ENCODE data around the gene SMIM10L1. TPM values are rescaled to one million over a fixed set of nuclear protein-coding genes. Genes with fewer than 3 reads are reported as not detected.

The SMIM10L1 gene
- total and polyA plus RNA-seq, 8 donors, result 5.7 to 12.5 (median 10.9) TPM

DNA sequence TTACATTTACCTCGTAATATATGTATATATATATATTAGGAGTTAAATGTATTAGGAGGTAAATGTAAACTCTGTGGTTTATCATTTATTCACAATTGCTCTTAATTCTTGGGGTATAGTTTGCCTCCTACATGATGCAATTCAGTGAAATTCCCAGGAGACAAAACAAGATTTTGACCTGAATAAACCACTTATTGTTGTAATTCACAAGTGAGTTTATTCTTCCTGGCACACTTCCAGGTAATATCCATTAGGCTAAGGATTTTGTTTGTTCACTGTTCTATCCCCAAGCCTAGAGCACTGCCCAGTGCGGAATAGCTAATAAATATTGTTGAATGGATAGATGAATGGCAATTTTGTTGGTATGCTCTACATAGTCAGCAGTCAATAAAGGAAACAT is 3.0 kb downstream of the SMIM10L1 start:
- 79 to 90% (median 86%) methylated on average over 2 of the region's 2 CpGs for WGBS, 5 donors
- intact Hi-C loops (cut with DNase I; ENCODE audit: low total_unique reads), result no loop called here
- H3K27ac ChIP-seq, result no peak overlapping the region
- H3K9me3 ChIP-seq, result no peaks in the 10 kb centered on the region
- TF ChIP-seq POLR2AphosphoS5 (IDR thresholded peaks at IDR 0.05), result no peak
- TF ChIP-seq, protein P1, sequence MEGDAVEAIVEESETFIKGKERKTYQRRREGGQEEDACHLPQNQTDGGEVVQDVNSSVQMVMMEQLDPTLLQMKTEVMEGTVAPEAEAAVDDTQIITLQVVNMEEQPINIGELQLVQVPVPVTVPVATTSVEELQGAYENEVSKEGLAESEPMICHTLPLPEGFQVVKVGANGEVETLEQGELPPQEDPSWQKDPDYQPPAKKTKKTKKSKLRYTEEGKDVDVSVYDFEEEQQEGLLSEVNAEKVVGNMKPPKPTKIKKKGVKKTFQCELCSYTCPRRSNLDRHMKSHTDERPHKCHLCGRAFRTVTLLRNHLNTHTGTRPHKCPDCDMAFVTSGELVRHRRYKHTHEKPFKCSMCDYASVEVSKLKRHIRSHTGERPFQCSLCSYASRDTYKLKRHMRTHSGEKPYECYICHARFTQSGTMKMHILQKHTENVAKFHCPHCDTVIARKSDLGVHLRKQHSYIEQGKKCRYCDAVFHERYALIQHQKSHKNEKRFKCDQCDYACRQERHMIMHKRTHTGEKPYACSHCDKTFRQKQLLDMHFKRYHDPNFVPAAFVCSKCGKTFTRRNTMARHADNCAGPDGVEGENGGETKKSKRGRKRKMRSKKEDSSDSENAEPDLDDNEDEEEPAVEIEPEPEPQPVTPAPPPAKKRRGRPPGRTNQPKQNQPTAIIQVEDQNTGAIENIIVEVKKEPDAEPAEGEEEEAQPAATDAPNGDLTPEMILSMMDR (IDR thresholded peaks at IDR 0.05), result no peak
- no peak for TF ChIP-seq EP300 (IDR thresholded peaks at IDR 0.05)
- no peak for TF ChIP-seq POLR2A (IDR thresholded peaks at IDR 0.05)
- no peaks in the 10 kb centered on the region for H3K36me3 ChIP-seq
- DNase-seq, result no peak
- peaks cover 15 to 41% (median 26%) of the 10 kb centered on the region in 4 donors for H3K4me1 ChIP-seq
- no peak overlapping the region for H3K4me3 ChIP-seq
- H3K27me3 ChIP-seq, result no peaks in the 10 kb centered on the region

DNA sequence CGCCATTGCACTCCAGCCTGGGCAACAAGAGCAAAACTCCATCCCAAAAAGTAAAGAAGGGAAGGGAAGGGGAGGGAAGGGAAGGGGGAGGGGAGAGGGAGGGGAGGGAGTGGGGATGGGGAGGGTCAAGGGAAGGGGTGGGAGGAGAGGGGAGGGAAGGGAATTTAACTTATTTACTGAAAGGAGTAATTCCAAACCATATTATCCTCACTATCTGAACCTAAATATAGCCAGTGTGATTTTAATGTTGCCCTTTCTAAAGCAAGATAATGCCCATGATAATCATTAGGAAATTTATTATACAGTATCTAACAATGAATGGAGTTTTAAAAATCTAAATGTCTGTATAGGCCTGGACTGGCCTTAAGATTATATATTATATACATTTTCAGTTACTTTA is 7.3 kb downstream of the SMIM10L1 start:
- Histone ChIP-seq H3K36me3 (no peaks in the 10 kb centered on the region), H3K9me3 (no peaks in the 10 kb centered on the region), H3K27me3 (no peaks in the 10 kb centered on the region), H3K27ac (no peak overlapping the region), H3K4me1 (peaks cover 0 to 9% (median 2%) of the 10 kb centered on the region in 4 donors), H3K4me3 (no peak overlapping the region)
- TF ChIP-seq, protein P1 (IDR thresholded peaks at IDR 0.05), result no peak
- TF ChIP-seq POLR2A (IDR thresholded peaks at IDR 0.05), result no peak
- no peak for TF ChIP-seq EP300 (IDR thresholded peaks at IDR 0.05)
- no peak for TF ChIP-seq POLR2AphosphoS5 (IDR thresholded peaks at IDR 0.05)
- WGBS, 5 donors, result 92 to 100% (median 100%) methylated on average over 1 of the region's 1 CpG
- no peak for DNase-seq
- intact Hi-C loops (cut with DNase I; ENCODE audit: low total_unique reads), result no loop called here

DNA sequence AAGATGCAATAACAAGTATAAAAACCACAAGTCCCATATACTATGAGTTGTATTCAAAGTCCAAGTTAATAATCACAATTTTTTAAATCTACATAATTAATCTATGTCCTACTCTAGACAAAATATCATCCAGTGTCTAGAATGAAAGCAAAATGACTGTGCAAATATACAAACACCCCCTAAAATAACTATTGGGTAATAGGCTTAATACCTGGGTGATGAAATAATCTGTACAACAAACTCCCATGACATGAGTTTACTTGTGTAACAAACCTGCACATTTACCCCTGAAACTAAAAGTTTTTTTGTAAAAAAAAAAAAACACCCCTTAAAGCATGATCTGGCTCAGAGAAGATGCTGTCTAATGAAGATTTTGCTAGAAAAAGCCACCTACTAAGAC is 11.5 kb downstream of the SMIM10L1 start:
- Histone ChIP-seq H3K4me1 (no peaks in the 10 kb centered on the region), H3K36me3 (no peaks in the 10 kb centered on the region), H3K27me3 (no peaks in the 10 kb centered on the region), H3K9me3 (no peaks in the 10 kb centered on the region), H3K4me3 (no peak overlapping the region), H3K27ac (no peak overlapping the region)
- intact Hi-C loops (cut with DNase I; ENCODE audit: low total_unique reads), result no loop called here
- TF ChIP-seq EP300 (IDR thresholded peaks at IDR 0.05), result no peak
- TF ChIP-seq, protein P1 (IDR thresholded peaks at IDR 0.05), result no peak
- no peak for TF ChIP-seq POLR2A (IDR thresholded peaks at IDR 0.05)
- TF ChIP-seq POLR2AphosphoS5 (IDR thresholded peaks at IDR 0.05), result no peak
- no peak for DNase-seq

DNA sequence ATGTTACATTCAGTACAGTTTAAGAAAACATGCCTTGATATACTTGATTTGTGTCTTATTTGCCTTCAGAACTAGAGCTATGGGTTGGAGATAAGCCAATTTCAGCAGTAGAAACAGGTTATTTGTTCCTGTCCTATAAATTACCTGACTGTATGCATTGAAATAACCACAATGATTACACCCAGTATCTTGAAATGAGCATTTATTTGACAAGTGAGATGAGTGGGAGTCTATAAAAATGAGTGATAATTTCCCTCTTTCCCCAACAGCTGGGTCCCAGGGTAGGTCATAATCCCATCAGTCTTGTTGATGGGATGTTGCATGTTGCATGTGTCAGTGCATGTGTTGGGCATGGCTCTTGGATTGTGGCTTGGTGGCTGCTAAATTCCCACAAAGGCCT is 12.0 kb downstream of the SMIM10L1 start:
- intact Hi-C loops (cut with DNase I; ENCODE audit: low total_unique reads), result no loop called here
- no peak for DNase-seq
- Histone ChIP-seq H3K27me3 (no peaks in the 10 kb centered on the region), H3K36me3 (no peaks in the 10 kb centered on the region), H3K9me3 (no peaks in the 10 kb centered on the region), H3K4me1 (no peaks in the 10 kb centered on the region), H3K27ac (no peak overlapping the region), H3K4me3 (no peak overlapping the region)
- TF ChIP-seq, protein P1 (IDR thresholded peaks at IDR 0.05), result no peak
- TF ChIP-seq EP300 (IDR thresholded peaks at IDR 0.05) (no peak), POLR2AphosphoS5 (IDR thresholded peaks at IDR 0.05) (no peak), POLR2A (IDR thresholded peaks at IDR 0.05) (no peak)

Data from stomach (tissue), 9 donors.